ENCODE results near the gene LIPI.
"Not testable (repeated sequence)": the region's sequence is repeated elsewhere in the genome, so short reads cannot be mapped to it uniquely, and the experiment has no call there.

Gene LIPI

DNA sequence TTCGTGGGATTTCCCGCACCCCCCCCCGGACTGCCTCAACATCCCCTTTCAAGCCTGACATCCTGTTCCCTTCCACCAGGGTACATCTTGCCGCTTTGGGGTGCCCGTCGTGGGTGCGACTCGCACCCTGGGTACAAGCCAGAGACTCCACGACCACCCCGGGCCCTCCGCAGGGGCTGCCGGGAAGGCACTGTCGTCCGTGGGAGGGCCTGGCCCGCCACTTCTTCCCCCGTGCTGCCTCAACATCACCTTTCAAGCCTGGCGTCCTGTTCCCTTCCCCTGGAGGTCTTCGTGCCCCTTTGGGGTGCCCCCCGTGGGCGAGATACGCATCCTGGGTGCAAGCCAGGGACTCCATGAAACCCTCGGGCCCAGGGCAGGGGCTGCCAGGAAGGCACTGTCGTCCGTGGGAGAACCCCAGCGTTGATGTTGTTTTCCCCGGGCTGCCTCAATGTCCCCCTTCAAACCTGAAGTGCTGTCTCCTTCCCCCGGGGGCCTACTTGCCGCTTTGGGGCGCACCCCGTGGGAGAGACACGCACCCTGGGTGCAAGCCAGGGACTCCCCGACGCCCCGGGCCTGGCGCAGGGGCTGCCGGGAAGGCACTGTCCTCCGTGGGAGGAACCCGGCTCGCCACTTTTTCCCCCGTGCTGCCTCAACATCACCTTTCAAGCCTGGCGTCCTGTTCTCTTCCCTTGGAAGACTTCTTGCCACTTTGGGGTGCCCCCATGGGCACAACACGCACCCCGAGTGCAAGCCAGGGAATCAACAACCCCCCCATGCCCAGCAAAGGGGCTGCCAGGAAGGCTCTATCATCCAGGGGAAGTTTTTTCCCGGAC is 138.6 kb downstream of the LIPI start:
- no peak for DNase-seq

DNA sequence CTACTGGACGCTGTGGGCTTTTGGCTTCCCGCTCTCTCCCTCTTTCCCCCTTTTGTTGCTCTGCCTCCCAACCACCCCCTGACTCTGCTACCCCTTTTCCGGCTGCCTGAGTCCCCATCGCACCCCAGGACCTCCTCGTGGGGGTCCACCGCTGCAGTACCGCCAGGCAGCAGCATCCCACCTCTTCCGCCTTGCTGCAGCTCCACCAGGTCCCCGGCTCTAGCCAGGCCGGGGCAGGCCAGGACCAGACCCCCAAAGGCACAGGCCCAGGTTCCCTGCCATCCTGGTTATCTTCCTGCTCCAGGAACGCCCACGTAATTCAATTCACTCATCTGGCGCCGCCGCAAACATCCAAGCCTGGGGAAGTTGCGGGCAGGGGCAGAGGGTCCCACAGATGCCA is 139.8 kb downstream of the LIPI start:
- no peak for DNase-seq

DNA sequence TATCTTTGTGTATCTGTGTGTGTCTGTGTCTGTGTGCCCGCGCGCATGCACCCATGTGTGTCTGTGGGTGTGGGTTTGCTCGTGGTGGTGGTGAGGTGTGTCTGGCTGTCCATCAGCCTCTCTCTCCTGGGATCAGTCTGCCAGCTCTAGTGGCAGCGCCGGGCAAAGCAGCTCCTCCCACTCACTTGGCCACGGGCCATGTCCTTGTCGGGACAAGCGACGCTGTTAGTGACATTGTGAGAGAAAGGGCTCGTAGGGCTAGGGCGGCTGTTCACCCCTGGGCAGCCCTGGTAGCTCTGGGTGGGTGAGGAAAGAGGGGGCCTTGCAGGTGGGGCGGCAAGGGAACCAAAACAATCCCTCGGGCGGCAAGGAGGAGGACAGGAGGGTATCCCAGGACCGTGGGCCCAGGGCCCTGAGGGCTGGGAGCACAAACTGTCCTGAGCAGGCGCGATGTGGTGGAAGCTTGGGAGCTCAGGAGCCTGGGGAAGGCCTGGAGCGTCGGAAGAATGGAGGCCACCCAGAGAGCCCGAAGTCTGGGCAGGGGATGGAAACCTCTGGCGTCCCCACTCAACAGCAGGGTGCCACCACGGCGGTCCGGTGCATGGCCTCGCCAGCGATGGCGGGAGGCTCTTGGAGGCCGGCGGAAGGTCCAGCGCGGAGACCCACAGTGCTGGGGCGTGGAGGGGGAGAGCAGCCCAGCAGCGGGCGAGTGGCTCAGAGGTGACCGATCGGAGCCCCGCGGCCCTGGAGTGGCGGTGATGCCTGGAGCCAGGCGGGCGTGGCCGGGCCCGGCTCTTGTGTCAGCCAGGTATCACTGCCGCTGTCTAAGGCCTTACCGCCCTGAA is 140.5 kb downstream of the LIPI start:
- DNase-seq, result no peak

DNA sequence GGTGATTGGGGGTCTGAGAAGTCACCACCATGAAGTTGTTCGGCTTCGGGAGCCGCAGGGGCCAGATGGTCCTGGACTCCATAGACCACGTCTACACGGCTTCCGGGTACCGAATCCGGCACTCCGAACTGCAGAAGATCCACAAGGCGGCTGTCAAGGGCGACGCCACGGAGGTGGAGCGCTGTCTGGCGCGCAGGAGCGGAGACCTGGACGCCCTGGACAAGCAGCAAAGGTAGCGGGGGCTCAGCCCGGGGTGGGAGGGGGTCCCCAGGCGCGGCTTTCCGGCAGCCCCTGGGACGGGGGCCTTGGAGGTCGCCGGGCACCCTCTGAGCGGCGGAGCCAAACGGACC is 146.5 kb downstream of the LIPI start:
- DNase-seq, result no peak

DNA sequence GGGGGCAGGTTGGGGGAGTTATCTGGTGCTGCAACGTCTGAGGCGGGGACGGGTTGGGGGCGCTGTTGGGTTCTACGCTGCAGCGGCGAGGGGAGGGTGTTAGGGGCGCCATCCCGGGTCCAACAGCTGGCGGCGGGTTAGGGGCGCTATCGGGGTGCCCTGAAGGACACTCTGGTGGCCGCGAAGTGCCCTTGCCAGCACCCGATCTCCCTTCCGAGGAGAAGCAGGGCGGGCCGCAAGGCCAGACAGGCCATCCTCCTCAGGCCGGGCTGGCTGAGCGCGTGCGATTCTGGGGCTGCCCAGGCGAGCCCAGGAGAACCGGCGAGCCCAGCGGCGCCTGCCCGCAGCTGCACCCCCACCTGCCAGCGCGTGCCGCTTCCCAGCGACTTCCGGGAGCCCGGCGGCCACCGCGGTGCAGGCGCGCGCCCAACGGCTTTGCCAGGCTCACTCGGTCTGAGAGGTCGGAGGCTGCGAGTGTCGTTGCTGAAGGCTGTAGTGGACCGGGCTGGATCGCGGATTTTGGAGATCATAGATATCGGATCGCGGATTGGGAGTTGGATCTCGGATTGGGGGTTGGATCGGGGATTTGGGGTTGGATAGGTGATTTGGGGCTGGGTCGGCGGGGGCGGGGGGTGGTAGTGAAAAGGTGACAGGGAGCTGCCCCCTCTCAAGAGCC is 147.0 kb downstream of the LIPI start:
- not testable (repeated sequence) for DNase-seq

DNA sequence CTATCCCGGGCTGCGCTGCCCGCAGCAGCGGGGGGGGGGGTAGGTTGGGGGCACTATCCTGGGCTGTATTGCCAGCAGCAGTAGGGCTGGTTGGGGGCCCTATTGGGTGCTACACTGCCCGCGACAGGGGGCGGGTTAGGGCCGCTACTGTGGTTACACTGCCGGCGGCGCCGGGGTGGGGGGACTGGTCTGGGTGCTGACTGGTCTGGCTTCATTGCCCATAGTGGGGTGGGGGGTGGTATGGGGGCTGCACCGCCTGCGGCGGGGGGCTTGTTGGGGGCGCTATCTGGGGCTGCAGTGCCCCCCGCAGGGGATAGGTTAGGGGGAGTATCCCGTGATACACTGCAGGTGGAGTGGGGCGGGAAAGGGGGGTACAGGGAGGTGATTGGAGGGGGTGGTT is 148.1 kb downstream of the LIPI start:
- not testable (repeated sequence) for DNase-seq

DNA sequence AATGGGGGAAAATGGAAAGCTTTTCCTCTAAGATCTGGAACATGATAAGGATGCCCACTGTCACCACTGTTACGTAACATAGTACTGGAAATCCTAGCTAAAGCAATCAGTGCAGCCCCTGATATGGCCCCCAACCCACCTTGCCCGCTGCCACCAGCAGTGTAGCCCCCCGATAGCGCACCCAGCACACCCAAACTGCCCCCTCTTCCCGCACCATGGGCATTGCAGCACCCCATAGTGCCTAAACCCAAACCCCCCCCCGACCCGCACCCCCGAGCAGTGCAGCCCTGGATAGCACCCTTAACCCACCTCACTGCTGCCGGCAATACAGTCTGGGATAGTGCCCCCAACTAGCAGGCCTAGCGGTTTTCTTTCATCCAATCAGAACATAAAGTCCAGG is 148.9 kb downstream of the LIPI start:
- DNase-seq, result not testable (repeated sequence)

DNA sequence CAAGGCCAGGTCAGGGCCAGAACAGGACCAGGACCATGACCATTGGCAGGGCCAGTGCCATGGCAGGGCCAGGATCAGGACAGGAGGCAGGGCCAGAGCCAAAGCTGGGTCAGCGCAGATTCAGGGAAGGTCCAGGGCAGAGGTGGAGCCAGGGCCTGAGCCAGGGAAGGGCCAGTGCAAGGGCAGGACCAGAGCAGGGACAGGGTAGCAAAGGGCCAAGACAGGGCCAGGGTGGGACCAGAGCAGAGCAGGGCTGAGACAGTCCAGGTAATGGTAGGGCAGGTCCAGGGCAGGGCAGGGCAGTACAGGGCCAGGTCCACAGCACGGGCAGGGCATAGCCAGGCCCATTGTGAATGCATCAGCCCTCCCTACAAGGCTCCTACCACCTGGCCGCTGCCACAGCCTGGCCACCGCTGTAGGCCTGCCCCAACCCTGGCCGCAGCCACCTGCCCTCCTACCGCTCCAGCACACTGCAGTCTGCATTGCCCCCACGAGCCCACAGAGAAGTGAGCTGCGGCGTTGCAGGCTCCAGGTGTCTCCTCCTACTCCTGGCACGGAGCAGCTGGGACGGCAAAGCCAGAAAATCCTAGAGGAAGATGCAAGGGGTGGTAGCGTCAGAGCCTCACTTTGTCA is 151.6 kb downstream of the LIPI start:
- not testable (repeated sequence) for DNase-seq
